DMS 273 (cell line): ENCODE measurements around the gene SFT2D3.

Source experiments
- DNase-seq: peaks from one replicate; lab custom pipeline; 2025; ENCODE audit not compliant: unreplicated experiment; lab: John Stamatoyannopoulos, UW

The SFT2D3 gene

GRCh38 chr2:127664065-127664894 is 37.0 kb upstream of the SFT2D3 start:
- peak; percentile 41 for DNase-seq

GRCh38 chr2:127664895-127665225 is 36.4 kb upstream of the SFT2D3 start:
- DNase-seq: no peak

GRCh38 chr2:127665267-127665893 is 35.9 kb upstream of the SFT2D3 start:
- DNase-seq: no peak

- no peak for DNase-seq
Observed at GRCh38 chr2:127669056-127669455, 32.2 kb upstream of the SFT2D3 start.

- no peak for DNase-seq
Observed at GRCh38 chr2:127670055-127670956, 31.0 kb upstream of the SFT2D3 start.

DNA sequence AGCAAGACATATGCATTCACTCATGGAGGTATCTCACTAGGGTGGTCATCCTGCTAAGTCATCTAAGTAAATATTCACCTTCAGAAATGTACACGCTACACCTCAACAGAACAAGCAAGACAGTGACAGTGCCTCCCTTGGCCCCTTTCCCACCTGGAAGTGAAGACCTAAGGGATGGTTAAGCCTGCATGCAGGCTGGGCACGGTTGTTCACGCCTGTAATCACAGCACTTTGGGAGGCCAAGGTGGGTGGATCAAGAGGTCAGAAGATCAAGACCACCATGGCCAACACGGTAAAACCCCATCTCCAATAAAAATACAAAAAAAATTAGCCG is 30.4 kb upstream of the SFT2D3 start:
- no peak for DNase-seq

DNA sequence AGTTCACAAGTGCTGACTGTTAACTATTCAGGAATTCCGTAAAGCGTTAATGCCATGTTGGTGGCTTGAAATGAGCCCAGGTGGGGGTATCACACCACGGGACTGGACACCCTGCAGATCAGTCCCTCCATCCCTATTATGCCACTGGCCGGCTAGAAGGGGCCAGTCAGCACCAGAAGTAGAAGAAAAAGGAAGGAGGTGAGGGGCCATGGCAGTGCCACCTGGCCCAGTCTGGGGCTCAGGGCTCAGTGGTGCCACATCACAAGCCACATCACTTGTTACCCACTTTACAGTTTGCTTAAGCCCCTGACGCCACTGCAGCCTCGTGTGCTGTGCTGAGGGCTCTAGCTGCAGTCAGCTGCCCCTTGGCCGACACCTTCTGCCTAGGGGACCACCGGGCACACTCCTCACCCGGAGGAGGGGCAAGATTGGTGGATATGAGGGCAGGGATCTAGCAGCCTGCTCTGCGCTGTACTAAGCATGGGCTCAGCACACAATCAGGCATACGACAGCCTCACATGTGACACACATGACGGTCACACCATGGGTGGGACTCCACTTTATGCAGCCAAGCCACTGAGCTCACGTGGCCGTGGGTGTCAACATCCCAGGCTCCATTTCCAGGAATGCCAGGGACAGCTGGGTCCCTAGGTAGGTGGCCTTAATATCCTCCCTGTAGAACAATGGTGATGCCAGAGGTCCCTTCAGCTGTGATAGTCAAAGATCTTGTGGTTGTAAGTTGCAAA is 29.6 kb upstream of the SFT2D3 start:
- DNase-seq: no peak

DNA sequence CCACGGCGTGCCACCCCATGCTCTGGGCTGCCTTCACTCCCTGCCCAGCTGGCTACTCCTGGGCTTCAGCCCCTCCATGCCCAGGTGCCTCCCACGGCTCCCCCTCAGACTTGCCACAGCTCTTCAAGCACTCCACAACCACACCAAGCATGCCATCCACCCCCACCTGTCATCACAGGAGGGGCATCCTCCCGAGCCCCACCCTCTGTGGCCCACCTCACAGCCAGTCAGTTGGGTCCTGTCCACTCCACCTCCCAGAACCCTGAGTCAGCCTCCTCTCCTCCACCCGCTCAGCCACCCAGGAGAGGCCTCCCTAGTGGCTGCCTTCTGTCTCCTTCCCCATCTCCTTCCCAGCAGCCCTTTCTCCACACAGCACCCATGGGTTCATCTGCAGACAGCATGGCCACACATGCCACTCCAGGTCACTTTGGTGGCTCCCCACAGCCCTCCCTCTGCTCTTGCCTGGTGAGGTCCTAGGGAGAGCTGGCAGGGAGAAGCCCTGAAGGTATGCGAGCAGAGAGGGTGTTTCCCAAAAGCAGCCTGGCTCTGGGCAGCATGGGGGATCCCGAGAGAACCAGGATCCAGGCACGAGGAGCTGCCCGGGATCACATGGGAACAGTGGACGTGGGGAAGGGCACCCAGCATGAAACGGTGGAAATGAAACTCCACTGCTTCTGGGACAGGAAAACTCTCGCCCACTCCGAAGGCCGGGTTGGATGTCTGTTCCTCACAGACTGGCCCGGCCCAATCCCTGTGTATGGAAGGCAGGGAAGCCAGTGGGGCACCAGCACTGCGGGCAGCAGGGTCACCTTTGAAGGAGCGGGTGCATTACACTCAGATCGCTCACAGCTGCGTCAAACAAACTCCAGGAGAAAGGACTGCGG is 28.7 kb upstream of the SFT2D3 start:
- no peak for DNase-seq

GRCh38 chr2:127673291-127674069 is 27.8 kb upstream of the SFT2D3 start:
- no peak for DNase-seq

DNA sequence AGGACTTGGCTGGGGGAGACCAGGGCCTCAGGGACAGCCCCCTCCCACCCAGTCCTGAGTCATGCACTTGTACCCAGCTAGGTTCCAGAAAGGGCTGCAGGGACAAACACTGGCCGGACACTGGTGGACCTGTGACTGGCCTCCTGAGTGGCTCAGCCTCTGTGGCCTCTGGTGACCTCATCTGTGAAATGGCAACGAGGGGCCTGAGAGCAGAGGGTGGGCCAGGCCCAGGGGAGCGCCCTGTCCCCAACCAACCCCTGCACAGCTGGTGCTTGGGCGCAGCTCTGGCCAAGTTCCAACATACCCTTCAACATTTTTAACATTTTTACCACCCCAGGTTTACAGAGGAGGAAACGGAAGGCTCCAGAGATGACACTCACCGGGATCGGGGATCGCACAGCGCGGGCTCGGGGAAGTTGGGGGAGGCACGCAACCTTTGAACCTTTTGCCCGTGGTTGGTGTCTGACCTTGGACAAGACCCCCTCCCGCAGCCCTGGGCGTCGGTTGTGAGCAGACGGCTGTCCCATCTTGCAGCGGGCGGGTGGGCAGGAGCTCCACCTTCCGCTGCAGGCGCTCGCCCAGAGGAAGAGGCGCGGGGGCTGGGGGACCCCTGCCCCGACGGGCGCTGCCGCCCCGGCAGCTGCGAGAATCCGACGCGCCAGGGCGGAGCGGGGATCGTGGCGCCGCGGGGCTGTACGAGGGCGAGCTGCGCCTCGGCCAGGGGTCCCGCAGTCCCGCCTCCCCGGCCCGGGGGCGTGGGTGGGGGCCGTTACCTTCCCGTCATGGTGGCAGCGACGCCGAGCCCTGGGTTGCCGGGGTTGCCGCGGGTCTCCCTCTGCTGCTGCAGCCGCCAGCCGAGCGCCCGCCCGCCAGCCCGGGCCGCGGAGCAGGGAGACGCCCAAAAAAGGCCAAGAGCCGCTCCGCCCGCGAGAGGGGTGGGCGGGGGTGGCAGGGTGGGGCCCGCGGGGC is 26.8 kb upstream of the SFT2D3 start:
- DNase-seq: peak; percentile 58

DNA sequence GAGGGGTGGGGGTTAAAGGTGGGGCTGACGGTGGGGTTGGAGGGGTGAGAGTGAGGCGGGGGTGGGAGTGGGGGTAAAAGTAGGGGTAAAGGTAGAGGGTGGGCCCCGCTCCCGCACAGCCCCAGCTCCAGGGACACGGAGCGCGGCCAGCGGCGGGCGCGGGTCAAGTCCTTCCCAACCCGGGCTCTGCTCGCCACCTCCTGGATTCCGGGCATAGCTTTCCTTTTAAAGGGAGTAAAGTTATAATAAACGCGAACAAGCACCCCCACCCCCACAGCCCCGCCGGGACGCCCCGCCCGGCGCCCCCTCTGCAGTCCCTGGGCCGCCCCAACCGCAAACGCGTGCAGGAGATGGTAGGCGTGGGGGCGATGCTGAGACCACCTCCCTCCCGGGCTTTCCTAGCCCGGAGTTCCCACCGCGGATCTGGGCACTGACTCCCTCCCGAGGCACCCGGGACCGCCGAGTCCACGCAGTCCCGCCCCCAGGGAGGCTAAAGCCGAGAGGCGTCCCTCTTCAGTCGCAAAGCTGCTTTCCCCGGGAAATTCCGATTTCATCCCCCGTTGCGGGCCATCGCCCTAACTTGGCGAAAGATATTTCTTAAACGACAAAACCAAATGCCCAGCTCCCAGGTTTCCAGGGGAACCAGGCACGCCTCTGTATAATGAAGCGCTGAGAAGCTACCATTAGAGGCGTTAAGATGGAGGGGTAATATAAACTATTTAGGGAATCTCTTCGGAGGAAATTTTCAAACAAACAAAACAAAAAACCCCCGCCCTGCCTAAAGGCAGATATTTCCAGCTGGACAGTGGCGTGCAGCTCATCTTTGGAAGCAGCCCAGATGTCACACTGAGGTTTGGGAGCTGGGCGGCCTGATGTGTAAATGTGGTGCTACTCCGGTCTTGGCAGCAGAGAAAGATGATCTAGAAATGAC is 25.7 kb upstream of the SFT2D3 start, which contains the start of gene LIMS2:
LIMS2 (minus strand) TSS at position 200 of the 931 bp plus-strand sequence. CDS start 506 bp downstream, outside the sequence.
- DNase-seq: peak; percentile 63

DNA sequence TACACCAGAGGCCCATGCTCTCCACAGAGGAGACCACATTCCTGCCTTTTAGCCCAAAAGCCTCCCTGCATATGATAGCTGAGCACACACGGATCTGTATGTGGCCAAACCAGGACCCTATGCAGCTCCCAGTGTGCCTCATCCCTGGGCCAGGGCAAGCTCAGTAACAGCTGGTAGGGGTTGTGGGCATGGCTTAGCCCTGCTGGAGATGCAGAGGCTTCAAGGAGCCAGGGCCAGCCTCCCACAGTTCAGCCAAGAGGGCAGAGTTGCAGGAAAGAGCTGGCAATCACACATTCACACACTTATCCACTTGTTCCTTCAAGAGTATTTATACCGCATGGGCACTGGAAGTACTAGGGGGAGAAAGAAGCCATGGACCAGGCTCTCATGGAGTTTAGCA is 24.4 kb upstream of the SFT2D3 start:
- no peak for DNase-seq

GRCh38 chr2:127678531-127678930 is 22.8 kb upstream of the SFT2D3 start:
- no peak for DNase-seq

- no peak for DNase-seq
Observed at GRCh38 chr2:127678991-127679390, 22.3 kb upstream of the SFT2D3 start.

DNA sequence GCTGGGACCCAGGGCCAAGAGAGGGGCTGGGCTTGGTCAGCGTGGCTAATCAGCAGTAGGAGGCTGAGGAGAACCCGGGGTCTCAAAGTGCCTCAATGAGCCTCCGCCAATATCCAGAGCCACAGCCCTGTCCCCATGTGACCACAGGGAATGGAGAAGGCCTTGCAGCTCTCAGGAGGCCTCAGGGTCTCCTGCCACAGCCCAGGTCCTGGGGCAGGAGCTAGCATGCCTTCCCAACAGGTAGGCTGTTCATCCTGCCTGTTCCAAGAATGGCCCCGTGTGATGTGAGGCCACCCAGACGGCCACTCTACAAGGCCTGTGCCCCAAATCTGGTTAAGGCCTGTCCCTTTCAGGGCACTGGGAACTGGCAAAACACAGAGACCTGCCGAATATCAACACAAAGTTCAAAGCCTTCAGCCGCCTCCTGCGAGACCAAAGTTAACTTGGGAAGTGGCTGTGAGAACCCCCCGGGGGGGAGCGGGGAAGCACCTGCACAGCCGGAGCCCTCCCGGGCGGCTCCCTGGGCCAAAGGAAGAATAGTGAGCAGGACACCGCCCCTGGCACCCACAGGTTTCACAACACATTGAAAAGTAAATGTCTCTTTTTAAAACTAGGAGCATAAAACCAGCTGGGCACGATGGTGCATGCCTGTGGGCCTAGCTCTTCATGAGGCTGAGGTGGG is 21.5 kb upstream of the SFT2D3 start:
- DNase-seq: no peak

- DNase-seq: no peak
Observed at GRCh38 chr2:127680706-127681287, 20.5 kb upstream of the SFT2D3 start.
